GM18499 (cell line): ENCODE measurements around the gene SMIM21.

Source experiments
- ATAC-seq: cut with Tn5 transposase; IDR thresholded peaks from one replicate; pipeline ENCODE4 v1.9.1; 2021; ENCODE audit warnings: moderate number of reproducible peaks; ENCODE audit not compliant: insufficient read depth, unreplicated experiment

SMIM21 gene

DNA sequence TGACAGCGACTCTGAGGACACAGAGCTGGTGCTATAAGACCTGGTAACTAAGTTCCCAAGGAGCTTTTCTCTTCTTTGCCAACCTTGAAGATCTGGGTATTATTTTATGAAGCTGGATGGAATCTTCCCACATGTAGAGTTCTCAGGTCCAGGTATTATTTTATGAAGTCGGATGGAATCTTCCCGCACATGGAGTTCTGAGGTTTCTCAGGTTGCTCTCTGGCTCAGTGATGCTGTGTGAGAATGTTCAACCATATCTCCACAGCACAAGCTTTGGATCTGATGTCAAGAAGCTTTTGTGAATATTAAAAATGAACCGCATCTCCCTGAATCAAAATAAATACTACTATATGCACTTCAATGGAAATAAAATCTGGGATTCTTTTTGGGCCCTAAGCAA lies at the start of gene SMIM21:
TSS of gene SMIM21 (minus strand) at position 101 of the 400 bp plus-strand sequence. CDS start 140 bp downstream, outside the sequence.
- no peak for ATAC-seq

DNA sequence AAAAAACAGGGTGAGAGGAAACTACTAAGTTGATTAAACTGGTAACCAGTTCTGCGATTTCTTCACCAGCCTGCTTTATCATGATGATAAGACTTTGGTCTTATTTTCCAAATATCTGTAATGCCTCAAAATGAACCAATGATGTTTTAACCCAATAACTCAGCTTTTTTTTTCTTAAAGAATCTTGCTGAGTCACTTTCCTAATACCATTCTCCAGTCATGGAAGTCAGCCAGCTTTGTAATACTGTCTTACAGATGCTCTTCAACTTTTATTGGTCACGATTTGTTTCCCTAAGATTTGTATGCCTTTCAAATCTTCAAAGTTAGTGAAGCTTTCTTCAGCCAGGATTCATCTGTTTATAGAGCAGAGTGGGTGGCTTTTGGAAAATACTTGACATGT lies 47.7 kb upstream of the SMIM21 start:
- no peak for ATAC-seq

DNA sequence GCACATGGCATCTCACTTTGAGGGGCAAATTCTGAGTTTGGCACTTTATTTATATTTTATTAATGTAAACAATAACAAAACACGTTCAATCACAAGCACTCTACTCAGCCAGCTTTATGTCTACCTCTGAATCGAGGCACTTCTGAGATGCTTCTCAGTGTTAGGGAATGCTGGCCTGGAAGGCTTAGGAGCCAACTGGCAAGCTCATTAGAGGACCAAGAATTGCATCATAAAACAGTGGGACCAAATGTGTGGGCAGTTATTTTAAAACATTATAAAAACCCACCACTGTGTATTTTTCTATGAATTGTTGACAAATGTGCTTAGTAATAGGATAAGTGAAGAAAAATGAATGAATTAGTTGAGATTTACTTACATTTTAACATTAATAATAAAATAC lies 46.8 kb upstream of the SMIM21 start:
- no peak for ATAC-seq

DNA sequence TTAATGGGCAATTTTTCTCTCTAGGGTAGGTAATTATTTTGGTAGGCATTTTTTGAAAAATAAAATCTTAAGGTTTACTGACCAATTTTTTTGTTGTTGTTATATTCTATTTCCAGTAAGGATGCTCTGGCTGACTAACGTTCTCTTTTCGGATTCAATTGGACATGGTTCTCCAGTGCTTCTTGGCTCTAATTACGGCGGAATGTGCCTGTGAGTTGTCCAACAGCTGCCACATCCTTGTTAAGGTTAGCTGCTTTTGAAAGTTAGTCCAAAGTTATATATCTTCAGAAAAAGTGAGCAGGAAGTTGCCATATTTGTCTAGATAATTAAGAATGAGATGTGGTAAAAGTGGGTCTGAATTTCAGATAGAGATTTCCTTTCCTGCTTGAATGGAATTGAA lies 45.8 kb upstream of the SMIM21 start:
- no peak for ATAC-seq

DNA sequence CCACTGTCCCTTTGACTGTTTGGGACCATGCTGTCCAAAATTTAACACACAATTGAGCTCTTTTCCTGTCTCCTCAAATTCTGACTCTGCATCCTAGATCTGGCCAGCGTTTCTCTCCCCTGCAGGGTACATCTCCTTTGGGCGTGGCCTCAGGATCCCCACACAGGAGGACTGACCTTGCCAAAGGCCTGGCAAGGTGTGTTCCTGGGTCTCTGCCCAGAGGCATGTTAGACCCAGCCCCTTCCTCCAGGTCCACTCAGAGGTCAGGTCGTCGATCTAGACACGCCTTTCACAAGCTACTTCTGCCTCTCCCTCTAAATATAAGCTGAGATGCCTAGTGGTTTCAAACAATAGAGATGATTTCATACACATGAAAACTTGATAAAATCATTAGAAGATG lies 45.4 kb upstream of the SMIM21 start:
- no peak for ATAC-seq

DNA sequence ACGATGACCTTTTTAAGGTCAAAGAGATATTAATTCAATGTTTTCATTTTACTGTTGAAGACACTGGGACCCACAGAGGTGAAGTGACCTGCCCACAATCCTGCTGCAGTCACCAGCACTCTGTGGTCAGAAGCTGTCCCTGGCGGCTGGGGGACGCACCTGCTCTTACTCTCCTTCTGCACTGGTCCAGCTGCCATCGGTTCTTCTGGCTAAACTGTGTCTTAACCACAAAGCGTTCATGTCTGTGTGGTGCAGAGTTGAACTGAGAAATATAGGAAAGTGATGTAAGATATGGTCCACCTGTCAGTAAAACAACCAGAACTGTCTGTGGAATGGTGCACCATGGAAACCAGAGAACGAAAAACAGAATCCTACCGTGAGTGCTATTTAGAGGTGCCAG lies 44.9 kb upstream of the SMIM21 start:
- no peak for ATAC-seq

DNA sequence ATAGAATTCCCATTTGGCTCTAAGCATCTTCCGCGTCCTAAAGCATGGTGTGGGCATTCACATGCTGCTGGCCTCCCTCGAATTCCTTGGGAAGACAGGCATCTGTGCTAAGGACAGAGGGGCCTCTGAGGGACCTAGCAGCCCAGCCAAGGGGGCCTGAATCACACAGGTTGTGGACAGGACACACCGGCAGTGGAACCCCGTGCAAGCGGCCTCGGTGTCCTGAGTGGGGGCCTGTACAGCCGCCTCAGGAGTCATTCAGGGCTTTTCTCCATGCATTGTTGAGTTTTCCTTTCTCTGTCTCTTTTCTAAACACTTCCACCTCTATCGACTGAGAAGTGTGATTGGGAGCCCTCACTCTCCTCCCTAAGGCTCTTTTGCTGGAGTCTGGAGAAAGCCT lies 44.3 kb upstream of the SMIM21 start:
- no peak for ATAC-seq

DNA sequence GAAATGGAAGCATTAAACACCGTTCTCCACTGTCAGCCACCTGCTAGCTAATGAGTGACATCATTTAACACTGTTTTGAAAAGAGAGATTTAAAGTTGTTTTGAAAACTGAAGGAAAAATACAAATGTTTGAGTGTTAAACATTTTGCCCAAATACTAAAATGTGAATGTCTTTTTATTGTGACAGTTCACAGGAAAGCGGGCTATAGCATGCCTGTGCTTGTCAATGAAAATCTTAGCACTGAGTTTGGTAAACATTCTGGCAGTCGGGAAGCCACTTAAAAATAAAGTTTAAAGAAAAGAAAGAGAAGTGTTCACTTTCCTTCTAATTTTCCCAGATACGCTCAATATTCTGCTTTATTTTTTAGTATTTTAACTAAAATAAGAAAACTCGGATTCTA lies 40.3 kb upstream of the SMIM21 start:
- no peak for ATAC-seq

DNA sequence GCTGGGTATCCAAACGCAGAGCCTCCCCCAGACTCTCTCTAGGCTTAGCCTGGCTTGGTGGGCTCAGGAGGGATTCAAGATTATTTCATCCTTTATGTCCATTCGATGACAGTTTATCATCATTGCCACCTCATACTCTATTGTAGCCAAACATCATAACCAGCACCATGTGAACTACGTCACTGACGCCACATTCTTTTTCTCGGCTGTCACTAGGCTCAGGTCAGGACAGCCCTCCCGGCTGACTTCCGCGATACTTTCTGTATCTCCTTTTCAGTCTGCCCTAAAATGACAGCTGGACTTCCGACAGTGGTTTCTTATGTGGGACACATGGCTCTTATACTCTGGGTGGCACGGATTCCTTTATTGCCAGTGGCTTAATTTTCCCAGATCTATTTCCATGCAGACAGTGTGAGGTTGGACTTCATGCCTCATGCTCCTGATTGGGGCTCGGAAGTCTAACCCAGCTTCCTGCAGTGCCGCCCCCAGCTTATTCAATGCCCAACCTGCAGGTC lies 39.8 kb upstream of the SMIM21 start:
- ATAC-seq = no peak

DNA sequence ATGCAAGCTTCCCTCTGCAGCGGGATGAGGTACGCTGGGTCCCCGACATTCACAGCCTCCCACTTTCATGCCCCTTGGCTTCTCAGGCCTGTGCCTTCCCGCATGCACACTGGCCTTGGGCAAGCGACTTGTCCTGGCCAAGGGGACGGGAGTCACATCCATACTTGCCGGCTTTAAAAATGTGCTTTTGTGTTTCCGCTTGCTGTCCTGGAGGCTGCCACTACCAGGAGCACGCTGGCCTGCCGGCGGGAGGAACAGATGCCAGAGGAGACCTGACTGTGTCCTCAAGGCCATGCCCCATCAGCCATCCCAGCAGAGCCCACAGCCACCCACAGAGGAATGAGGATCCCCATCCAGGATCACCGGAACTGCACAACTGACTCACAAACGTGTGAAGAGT lies 36.9 kb upstream of the SMIM21 start:
- ATAC-seq = no peak

DNA sequence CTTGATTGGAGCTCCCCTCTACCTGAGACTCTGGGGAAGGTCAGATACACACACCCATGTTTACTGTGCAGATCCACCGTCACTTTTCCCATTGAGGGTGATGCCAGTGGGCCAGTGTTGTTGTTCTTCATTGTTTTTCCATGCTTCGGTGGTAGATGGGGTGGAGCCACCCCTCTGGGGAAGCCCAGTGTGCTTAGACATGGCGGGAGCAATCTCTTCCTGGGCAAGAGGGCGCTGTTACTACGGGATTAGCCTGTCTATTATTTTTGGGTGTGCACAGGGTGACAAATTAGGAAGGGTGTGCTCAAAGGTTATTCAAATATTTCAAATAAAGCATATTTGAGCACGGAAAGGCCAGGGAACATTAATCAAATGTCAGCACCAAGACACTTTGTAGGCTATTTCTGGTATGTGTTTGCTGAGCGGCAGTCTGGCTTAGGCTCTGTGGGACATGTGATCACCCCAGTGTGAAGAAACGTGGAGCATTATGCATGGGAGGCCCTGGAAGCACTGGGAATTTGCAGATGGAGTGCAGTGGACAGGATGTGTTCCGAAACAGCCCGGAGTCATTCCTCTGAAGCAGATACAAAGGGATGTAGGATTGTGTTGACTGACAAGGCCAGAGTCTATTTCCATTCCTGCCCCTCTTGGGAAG lies 34.8 kb upstream of the SMIM21 start:
- no peak for ATAC-seq

DNA sequence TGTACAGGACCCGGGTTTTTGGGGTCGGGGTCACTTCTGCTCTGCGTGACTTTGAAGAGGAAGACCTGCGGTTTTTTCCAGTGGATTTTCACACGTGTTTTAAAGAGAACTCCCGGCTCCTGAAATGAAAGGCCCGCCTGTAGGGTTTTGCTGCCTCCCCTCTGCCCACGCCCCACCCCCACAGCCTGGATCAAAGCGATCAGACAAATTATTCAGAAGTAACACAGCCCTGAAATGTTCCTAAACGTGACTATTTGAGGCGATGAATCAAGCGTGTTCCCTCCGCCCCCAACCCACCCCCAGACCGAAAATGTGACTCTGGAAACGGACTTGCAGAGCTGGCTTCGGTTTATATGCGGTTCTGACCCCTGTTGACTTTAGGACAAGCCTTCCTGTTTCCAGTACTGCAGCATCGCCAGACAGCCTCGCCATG lies 28.7 kb upstream of the SMIM21 start:
- no peak for ATAC-seq

DNA sequence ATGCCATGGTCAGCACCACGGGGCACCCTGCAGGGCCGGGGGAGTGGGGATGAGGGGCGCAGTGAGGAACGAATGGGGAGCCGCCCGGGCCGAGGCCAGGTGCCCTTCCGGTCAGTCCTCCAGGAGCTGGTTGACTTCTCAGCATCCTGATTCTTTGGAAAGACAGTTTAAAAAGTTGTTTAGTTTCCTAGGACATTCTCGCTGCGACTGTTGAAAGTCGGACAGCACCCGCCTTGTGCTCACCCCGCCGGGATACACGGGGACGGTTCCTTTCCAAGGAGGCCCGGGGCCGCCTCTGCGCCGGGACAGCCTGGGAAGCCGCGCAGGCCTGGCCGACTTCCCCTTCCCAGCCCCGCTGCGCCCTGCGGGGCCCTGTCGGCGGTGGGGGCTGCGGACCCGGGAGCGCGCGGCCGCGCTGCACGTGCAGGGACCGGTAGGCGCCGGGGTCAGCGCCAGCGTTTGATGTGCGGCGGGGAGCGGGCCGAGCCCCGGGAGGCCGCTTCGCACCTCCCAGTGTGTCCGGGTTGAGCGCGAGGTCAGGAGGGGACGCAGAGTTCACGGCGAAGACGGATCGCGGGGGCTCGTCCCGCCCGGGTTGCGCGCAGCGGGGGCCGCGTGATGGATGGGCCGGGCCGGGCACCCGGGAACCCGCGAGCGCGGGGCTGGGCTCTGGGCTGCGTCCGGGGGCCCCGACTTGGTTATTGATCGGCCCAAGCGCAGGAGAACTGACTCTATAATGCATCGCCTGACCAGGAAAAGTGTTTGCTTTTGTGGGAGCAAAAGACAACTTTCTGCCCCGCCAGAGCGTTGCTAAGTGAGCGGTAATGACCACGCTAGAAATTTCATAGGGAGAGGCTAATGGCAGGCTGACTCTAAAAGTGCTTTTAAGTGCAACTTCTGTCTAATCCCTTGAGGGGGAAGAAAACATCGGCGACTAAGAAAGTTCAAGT lies 28.0 kb upstream of the SMIM21 start:
- ATAC-seq = no peak

DNA sequence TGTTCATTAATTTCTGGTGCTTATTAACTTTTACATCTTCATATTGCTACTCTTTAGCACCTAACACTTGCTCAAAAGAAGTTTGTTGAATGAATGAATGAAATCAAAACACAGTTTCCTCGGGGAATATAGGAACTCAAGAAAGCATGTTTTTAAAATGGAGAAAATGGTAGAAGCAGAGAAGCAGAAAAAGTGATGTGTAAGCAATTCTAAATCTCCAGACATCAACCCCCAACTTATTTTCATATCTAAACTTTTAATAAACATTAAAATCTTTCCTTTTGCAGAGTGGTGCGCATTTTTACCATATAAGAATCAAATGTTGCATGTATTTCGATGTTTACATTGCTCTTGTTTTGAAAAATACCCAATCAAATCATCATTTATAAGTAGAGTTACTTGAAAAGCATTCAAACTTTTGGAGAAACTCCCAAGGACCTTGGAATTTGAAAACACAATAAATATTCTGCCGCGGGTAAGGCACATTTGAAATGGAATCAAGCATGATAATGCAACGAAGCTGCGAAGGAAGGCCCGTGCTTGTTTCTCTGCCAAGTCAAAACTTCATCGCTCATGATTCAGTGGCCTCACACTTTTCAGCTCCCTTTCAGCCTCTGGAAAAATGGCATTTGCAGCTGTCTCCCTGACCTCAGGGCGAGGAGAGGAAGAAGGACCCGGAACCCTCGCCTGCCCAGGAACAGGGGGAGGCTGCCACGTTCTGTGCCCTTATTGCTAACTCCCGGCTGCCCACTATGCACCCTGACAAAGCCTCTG lies 26.7 kb upstream of the SMIM21 start:
- ATAC-seq = no peak

DNA sequence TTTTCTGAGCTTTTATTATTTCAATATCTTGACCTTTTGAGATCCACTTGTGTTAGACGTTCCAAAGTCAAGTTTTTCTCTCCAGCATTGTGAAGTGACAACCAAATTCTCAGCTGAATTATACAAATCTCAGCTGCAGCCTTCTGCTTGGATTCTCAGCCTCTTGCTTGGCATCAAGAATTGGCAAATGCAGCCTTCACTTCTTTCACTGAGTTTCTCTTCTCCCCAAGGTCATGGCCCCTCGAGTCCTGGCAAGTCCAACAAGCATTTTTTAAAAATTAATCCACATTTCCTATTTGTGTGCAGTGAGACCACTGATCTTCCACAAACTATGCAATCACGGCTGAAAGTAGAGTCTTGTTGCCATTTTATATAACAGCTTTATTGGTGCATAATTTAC lies 23.4 kb upstream of the SMIM21 start:
- no peak for ATAC-seq

DNA sequence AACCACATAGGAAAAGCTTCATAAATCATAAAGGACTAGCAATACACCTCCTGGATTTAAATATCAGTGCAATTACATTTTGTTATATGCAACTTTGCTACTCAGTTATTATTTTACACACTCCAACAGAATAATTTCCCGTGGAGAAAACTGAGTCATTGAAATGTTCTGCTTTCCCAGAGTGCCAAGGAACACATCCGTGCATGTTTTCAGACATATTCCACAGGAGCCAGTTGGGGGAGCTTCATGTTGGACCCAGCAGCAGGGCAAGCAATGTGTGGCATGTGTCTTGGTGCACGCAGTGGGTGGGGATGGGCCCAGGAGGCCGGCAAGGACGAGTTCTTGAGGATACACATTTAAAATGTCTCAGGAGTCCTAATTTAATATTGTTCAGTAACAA lies 14.4 kb upstream of the SMIM21 start:
- ATAC-seq = no peak

DNA sequence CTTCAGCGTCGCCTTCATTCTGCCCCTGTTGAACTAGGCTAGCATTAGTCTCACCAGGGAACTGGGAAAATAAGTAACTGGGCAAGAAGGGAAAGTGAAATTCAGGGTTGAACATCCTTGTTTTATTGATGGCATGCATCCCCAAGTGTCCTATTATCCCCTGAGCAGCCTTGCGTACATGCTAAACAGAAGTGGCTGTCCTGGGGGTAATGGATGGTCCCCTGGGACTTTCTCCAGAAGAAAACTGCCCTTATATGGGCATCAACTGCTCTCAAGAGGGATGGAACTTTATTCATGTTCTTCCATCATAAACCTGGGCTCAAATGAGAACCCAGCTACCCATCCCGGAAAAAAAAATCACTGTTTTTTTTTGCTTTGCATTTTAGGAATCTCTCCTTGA lies 11.8 kb upstream of the SMIM21 start:
- ATAC-seq = no peak

DNA sequence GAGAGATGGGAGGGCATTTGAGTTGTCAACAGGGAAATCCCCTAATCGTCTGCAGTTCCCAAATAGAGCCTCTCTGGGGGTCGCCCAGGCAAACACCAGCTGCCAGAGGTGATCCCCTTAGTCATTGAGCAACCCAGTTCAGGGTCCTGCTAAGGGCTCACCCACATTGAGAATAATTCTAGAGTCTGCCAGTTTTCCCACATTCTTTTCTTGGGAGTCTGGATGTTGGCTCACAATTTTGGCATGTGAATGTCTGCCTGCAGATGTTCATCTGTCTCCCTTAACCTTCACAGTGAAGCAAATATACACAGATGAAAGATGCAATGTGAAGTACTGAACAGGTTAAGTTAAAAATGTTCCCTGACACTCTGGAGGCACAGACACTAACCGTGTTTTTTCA lies 11.4 kb upstream of the SMIM21 start:
- no peak for ATAC-seq

DNA sequence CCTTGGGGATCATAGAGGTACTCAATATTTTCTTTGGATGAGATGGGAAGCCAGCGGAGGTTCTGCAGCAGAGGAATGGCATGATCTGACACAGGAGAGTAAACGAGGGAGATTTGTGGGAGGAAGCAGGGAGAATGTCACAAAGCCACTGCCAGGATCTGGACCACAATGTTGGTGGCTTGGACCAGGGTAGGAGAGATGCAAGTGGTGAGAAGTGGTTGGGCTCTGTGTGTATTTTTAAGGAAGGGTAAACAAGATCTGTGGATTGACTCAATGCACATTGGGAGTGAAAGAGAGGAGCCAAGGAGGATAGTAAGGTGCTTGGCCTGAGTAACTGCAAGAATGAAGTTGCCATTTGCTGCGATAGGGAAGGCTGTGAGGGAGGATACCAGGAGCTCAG lies 10.5 kb upstream of the SMIM21 start:
- no peak for ATAC-seq

DNA sequence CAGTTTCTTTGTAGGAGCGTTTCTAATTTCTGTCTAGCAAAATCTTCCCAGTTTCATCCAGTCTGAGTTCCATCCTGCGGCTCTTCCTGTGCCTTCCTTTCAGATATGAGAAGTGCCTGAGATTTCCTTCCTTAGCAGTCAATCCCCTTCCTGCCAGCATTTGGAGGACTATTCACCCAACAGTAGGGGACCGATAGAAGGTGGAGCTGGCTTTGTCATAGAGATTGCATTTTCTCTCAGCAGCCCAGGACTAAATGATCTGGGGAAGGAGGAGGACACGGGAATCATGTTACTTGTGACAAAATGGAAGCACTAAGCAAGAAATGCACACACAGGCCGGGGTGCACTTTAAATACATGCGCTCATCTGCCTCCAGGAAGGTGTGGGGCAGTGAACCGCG lies 5.6 kb upstream of the SMIM21 start:
- ATAC-seq = no peak

DNA sequence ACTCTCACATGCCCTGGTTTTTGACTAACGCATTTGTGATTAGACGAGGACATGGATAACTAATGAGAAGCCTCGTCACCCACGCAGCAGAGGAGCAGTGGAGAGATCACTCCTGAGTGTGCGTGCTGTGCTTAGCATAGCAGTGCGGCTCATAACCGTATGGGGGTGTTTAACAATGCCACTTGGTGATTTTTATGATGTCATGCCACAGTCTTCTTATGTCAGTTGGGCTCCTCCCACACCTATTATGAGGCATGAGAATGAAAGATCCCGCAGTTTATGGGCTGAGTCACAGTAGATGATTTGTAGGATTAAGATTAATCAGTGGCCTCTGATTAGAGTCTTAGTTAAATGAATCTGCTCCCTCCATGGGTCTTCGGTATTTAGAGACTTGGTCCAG lies 2.5 kb upstream of the SMIM21 start:
- ATAC-seq = no peak
